DMS79 (cell line): ENCODE measurements around the gene PIK3R5.
"Not testable (repeated sequence)": the region's sequence is repeated elsewhere in the genome, so short reads cannot be mapped to it uniquely, and the experiment has no call there.

Source experiments
- DNase-seq: peaks from one replicate; lab custom pipeline; 2025; lab: John Stamatoyannopoulos, UW

Gene PIK3R5

DNA sequence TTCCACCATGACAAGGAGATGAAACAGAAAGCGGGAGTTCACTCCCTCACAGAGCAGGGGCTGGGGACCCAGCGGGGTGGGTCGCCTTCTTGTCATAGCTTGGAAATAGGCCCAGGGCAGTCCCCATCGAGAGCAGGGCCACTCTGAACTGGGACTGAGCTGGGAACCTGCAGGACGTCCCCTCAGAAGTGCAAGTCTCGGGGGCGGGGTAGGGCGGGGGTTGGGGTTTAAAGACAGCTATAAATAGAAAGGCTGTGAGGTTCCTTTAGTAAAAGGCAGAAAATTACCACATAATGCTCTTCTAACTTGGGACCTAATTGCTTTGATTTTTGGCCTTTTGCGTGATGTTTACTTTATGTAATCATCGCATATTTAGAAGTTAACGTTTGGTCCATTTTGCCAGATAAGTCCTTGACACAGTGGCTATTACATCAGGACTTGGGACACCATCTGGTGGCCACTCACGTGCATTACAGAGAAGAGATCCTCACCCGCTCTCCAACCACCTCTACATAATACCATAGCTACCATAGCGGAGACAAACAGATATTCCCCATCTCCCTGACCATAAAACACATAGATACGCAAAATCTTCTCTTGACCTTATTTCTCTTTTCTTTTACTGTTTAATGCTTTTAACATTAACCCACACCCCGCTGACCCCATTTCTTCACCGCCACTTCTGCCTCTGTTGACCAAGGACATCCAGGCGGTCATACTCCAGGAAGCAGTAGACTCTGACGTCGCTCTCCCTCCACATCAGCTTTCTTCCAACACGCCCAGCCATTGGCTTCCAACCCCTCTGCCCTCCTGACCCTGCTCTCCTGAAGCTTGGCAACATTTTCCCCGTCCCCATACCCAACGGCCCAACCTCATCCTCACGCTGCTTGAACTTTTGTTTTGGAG is 70.6 kb downstream of the PIK3R5 start:
- DNase-seq, result no peak

DNA sequence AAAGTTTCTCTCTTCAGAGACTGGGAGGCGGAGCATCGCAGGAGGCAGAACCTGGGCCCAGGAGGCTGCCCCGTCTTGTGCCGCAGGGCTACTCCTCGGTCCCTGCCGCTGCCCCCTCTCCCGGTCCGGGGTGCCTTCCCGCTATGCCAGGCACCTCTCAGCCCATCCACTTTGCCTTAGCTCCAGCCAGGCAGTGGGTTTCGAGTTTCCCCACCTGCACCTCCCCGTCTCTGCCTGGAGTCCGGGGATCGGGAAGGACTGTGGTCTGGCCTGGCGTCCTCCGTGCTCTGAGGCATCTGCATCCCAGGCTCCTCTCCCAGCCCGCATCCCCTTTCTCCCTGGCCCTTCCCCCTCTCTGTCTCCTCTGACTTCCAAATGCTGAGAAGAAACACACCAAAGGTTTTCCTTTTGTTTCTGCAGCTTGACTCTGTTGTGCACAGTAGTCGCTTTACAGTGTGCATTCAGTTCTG is 71.3 kb downstream of the PIK3R5 start:
- DNase-seq, result no peak

DNA sequence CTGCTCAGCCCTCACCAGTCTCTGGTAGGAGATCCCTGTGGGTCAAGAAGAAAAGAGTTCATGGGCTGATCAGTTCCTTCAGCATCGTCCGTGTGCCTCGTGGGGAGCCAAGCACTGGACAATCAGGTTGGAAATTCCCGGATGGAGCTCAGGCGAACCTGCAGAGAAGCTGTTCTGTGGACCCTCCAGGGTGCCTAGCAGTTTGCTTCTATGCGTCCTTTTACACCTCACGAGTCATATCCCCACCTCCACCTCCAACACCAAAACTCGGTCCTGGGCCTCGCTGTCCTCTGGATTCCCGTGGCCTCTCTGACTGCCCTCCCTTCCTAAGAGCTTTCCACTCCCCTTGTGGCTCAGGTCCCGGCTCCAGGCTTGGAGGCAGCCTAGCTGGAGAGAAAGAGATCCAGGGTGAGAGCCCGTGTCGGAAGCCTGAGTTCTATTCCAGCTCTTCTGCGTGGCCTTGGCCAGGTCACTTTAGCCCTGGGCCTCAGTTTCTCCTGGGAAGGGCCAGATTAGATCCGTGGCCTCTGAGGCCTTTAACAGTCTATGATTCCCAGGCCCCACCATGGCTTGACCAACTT is 71.8 kb downstream of the PIK3R5 start:
- DNase-seq, result no peak

DNA sequence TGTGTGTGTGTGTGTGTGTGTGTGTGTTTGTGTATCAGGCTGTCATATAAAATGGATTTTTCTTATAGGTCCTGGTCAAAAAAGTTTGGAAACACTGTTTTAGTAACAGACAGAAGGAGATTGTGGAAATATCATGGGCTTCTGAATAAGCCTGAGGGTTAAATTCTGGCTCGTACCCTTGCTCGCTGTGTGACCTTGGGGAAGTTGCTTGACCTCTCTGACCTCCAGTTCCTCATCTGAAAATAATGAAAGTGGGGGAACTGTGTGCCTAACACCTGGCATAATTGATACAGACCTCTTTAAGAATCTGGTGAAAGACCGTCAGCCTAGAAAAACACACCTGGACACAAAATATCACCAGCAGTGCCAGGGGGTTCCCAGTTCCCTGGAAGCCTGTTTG is 72.4 kb downstream of the PIK3R5 start:
- no peak for DNase-seq

DNA sequence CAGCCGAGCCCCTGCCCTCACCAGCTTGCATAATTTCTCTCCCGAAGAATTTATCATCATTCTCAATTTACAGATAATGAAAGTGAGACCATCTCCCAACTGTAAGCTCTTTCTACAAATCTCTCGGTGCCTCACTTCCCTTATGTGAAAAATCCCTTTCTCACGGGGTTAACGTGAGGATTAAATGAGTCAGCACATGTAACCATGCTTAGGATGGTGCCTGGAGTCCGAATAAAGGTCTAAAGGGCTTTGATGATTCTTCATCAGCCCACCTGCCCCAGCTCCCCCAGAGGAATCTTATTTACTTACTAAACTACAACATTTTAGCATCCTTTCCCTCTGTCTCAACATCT is 73.2 kb downstream of the PIK3R5 start:
- DNase-seq, result no peak

DNA sequence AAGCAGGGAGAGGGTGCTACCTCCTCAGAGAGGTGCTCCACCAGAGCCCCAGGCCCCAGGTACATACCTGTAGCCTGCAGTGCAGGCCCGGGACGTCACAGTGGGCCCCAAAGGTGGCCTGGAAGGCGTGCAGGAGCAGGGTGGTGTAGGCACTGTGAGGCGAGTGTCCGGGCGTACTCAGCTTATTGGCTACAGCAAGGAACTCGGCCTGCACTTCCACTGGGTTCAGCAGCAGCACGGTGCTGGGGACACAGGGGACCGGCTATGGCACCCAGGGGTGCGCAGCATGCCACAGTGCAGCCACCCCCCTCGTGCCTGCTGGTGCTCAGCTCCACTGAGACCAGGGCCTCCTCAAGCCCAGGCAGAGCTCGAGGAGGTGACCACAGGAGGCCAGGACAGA is 74.8 kb downstream of the PIK3R5 start:
- DNase-seq, result no peak

DNA sequence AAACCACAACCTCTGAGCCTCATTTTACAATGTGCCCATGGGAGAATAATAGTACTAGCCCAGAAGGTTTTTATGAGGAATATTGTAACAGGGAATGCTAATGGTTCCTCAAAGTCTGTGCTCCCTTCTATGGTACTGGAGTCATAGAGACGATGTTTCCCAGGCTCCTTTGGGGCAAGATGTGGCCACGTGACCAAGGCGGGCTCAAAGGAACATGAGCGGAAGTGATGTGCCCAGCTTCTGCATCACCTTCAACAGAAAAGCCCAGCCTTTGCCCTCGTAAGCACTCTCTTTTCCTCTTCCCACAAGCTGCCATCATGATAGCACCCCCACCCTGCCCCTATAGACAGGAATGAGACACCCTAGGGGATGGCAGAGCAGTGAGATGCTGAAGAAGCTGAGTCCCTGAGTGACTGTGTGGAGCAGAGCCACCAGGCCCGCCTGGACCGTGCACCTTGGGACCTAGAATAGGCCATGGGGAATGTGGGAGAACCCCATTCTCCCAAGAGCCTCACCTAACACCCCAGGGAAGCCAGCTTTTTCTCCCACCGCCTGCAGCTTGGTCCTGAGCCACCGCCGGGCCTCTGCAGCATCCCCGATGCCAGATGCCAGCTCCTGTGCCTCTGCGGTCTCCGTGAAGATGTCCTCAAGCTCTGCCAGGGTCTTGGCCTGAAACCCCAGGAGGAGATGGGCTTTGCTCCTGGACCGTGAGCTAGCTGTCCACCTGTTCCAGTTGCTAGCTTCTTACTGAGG is 75.9 kb downstream of the PIK3R5 start:
- no peak for DNase-seq

DNA sequence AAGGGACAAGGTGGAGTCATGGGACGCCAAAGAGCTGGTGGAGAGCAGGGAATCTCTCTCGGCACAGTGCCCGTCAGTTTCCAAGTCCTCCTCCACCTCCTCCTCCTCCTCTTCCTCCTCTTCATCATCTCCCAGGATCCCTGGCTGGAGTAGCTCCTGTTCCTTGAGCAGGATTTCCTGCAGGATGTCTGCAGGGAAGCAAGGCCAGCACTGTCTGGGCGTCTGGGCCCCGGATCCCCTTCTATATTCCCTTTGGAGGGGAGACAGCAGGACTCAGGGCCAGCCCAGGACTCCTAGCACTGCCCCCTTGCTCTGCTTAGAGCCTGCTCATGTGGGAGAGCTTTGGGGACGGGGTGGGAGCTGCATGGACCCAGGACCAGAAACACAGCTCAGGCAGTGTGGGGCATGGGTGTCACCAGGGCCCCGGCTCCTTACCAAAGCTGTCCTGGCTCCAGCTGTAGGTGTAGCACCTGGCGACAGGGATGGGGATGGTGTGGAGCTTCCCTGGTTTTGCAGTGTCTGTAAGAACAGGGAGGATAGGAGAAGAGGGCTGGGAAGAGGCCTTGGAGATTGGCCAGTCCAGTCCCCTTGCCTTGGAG is 76.7 kb downstream of the PIK3R5 start:
- DNase-seq, result no peak

DNA sequence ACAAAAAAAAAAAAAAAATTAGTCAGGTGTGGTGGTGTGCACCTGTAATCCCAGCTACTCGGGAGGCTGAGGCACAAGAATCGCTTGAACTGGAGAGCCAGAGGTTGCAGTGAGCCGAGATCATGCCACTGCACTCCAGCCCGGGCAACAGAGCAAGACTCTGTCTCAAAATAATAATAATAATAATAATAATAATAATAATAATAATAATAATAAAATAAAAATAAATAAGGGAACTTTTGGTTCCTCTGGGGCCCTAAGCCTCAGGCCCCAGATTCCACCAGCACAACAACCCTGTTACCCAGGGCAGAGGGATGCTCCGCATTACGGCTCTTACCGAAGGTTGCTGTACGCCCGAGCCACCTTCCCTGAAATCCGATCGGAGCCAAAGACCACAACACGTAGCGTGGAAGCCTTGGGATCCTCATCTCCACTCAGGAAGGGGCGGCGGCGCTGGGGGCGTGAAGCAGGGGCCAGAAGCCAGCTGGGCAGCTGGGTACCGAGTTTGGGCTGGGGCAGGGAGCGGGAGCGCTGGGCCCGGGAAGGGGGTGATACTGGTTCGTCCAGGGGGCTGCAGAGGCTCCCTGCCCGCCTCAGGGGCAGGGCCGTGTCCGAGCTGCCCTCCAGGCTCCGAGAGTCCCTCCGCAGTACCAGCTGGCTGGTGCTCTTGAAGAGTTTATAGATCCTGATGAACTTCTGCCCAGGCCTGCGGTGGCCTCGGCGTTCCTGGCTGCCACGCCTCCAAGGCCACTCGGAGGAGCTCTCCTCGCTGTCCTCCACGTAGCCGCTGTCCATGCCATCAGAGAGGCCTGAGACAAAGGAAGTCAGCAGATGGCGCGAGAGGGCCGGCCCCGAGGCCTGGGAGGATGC is 77.4 kb downstream of the PIK3R5 start:
- DNase-seq, result no peak

DNA sequence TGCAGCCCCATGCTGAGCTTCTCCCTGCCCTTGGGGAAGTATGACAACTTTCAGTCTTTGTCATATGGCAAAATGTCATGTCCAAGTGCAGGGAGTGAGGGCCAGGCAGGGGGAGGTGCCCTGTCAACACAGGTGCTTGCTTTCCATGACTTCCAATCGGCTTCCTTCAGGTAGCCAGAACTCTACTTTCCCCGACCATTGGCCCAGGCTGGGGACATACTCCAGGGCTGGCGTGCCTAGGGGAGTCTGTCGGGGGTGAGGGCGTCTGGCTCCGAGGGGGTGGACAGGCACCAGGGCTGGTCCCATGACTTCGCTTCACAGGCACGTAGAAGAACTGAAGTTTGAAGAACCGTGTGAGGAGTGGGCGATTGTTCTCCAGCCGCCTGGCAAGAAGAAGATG is 78.2 kb downstream of the PIK3R5 start:
- DNase-seq, result no peak

DNA sequence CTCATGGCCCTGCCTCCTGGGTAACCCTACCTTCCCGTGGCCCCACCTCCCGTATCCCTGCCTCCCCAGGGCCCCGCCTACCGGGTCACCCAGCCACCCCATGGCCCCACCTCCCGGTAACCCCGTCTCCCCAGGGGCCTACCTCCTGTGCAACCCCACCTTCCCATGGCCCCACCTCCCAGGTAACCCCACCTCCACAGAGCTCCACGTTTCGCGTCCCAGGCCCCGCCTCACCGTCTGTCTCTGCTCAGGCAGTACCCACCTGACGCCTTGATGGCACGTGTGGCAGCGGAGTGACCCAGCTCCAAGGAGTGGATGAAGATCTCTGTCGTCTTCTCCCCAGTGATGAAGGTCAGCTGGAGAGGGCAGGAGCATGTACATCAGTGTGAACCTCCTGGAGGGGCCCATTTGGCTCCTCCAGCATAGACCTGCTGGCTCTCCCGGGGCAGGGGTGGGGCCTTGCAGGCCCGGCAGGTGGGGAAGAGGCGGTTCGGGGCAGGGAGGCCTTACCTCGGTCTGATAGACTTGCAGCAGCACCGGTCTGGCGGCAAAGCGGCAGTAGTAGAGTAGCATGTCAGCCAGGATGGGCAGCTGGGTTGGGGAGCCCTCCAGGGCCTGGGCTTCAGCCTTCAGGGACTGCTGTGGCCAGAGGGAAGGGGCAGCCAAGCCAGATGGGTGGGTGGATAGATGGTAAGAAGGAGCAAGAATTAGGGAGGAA is 79.4 kb downstream of the PIK3R5 start:
- DNase-seq, result no peak

DNA sequence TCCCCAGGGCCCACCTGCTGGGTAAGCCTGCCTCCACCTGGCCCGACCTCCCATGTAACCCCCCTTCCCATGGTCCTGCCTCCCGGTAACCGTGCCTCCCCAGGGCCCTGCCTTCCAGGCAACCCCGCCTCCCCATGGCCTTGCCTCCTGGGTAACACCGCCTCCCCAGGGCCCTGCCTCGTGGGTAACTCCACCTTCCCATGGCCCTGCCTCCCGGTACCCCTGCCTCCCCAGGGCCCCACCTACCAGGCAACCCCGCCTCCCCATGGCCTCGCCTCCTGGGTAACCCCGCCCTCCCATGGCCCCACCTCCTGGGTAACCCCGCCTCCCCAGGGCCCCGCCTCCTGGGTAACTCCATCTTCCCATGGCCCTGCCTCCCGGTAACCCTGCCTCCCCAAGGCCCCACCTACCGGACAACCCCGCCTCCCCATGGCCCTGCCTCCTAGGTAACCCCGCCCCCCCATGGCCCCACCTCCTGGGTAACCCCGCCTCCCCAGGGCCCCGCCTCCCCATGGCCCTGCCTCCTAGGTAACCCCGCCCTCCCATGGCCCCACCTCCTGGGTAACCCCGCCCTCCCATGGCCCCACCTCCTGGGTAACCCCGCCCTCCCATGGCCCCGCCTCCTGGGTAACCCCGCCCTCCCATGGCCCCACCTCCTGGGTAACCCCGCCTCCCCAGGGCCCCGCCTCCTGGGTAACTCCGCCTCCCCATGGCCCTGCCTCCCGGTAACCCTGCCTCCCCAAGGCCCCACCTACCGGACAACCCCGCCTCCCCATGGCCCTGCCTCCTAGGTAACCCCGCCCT is 80.1 kb downstream of the PIK3R5 start:
- not testable (repeated sequence) for DNase-seq

DNA sequence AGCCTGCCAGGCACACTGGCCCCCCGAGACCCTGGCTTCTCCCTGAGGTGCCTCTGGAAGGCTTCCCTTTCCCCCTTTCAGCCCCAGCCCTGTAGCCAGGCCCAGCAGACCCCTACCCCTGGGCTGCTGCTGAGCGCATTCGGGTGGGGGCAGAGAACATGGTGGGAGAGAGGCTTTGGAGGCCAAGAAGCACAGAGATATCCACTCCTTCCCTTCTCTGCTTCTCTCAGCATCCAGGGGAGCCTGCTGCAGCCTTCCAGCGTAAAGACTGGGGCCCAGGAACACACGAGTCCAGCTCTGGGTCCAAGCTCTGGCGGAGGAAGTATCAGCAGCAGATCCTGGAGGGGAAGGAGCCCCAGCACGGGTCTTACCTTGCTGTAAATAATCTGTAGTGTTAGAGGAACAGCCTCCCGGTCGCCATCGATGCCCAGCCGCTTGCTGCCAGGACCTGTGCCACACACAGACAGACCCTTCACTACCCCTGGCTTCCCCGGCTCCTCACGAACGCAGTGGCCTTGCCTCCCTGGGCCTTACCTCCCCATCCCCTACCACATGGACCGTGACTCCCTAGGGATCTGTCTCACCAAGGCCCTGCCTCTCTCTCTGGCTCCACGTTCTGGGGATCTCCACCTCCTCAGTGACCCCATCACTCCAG is 81.0 kb downstream of the PIK3R5 start:
- DNase-seq, result no peak

DNA sequence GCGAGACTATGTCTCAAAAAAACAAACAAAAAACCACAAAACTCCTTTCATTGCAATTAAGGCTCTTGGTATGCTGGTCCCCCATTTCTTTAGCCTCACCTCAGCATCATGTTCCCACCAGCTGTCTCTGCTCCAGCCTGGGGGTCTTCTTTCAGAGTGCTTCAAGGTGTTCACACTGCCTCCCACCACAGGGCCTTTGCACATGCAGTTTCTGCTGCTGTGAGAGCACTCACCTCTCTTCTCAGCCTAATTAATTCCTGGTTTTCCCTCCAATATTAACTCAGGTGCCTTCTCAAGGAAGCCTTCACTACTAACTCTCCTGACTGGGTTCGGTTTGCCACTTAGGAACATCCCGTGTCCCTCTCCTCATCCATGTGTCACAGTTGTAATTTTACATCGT is 82.2 kb downstream of the PIK3R5 start:
- DNase-seq, result no peak

DNA sequence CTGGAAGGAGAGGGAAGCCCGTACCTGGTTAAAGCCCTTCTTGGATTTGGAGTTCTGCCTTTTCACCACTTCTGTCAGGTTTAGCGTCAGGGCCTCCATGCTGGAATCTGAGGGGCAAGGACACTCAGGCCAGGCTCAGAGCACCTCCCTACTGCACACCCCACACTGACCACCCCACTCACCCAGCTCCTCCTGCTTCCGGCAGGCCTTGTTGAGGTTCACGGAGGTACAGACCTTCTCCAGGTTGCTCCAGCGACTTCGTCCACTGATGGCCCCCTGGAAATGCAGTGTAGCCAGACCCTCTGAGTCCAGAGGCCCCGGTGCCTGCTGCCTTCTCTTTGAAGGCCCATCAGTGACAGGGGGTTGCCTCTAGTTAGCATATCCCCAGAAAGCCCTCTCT is 83.9 kb downstream of the PIK3R5 start:
- DNase-seq, result no peak

DNA sequence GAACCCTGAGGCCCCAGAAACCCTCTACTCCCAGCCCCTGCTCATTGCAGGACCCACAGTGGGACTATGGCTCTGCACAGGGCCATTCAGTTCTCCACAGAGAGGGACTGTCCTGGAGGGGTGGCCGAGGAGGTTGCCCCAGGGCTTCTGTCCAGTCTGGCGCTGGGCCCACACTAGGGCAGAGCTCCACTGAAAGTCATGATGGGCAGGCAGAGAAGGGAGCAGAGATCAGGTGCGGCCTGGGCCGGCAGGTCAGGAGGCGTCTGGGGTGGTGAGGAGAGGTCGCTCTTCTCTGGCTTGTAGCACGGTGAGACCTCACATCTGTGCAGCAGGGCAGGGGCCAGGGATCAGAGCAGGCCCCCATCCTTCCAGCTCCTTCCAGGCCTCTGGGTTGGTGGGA is 85.0 kb downstream of the PIK3R5 start:
- no peak for DNase-seq

DNA sequence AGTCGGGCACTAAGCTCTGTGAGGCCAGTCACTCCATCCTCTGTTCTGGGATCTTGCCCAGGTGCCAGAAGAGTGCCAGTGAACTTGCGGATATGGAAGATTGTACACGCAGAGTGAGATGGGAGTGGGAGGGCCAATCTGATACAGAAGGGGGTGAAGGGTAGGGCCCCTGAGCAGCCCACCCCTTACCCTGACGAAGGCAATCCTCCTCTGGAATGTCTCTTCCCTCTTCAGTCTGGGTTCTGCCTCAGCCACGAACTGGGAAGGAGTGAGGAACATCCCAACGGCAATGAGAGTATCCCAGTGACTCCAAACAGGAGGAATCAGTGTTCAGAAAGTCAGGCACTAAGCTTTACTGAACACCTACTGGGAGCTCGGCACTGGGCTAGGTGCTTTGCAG is 86.1 kb downstream of the PIK3R5 start:
- no peak for DNase-seq

DNA sequence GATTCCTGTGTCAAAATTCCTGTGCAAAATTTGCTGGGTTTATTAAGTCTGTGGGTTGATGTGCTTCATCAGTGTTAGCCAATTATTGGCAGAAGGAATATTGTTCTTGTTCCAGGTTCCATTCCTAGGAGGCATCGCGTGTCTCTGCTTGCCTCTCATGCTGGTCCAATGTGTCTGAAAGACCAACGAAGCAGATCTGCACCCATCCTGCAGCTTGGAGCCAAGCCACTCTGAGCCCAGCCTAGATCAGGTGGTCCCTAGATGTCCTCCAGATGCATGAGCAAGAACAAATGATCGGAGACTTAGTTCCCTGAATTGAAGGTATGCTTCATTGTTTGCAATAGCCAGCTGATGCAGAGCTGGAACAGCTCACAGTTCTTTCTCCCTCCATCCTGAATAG is 87.5 kb downstream of the PIK3R5 start:
- no peak for DNase-seq

DNA sequence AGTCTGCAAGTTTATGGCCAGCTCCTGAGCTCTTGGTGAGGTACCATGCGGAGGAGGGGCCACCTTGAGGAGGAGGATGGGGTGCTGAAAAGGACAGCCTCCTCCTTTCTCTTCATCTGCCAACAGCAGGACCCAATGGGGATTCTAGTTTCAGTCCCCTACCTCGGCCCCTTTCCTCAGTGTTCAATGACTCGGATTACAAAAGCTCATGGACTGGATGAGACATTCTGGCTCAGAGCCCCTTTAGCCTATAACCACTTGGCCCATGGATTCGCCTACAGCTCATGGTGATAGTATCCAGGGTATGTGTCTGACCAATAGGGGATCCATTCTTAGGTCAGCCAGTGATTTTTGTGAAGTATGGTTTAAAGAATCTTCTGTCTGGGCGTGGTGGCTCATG is 89.5 kb downstream of the PIK3R5 start:
- DNase-seq, result no peak

DNA sequence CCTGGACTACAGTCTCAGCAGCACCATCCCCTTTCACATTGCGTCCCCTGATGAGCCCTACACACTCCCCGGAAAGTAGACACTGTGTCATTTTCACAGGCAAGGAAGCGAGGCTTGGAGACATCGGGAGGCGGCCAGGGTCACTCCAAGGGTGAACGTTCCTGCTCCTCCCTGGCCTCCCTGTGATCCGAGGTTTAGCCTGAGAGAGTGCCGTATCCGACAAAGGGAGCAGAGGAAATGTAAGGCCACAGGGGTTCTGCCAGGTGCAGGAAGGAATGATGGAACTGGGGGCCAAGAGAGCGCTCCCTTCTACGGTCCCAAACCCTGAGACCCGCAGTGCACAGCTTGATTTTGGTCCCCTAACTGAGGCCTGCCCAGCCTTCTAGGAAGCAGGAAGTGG is 90.1 kb downstream of the PIK3R5 start:
- no peak for DNase-seq
